HEK293T (cell line): ENCODE data around the gene ZNF630.
"Not testable (repeated sequence)": the region's sequence is repeated elsewhere in the genome, so short reads cannot be mapped to it uniquely, and the experiment has no call there.

Experiments
- FOXK2 ChIP-seq: fragments of 450-650 bp; IDR thresholded peaks from 2 replicates; pipeline ENCODE4 v1.6.1; 2016; ENCODE audit warnings: mild to moderate bottlenecking
- SP1 ChIP-seq: fragments of 450-650 bp; IDR thresholded peaks from 2 replicates; pipeline ENCODE4 v1.6.1; 2017

DNA sequence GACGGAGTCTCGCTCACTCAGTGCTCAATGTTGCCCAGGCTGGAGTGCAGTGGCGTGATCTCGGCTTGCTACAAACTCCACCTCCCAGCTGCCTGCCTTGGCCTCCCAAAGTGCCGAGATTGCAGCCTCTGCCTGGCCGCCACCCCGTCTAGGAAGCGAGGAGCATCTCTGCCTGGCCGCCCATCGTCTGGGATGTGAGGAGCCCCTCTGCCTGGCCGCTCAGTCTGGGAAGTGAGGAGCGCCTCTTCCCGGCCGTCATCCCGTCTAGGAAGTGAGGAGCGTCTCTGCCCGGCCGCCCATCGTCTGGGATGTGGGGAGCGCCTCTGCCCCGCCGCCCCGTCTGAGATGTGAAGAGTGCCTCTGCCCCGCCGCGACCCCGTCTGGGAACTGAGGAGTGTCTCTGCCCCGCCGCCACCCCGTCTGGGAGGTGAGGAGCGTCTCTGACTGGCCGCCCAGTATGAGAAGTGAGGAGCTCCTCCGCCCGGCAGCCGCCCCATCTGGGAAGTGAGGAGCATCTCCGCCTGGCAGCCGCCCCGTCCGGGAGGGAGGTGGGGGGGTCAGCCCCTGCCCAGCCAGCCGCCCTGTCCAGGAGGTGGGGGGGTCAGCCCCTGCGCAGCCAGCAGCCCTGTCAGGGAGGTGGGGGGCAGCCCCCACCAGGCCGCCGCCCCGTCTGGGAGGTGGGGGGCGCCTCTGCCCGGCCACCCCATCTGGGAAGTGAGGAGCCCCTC, 54.7 kb downstream of the ZNF630 start:
- TF ChIP-seq FOXK2, SP1: not testable (repeated sequence)
